Stimulated activated effector memory CD8-positive, alpha-beta T cell treated with anti-CD3 and anti-CD28 coated beads, Interleukin-12 subunit alpha, Interleukin-12 subunit beta, amount 100 ng/mL, for 72 hours (primary cell): ENCODE measurements around the gene ACAD10.
"Not testable (repeated sequence)": the region's sequence is repeated elsewhere in the genome, so short reads cannot be mapped to it uniquely, and the experiment has no call there.

ENCODE experiments used
- ATAC-seq: fragments of 150-1000 bp; cut with Tn5 transposase; 2 replicates; pipeline ENCODE4 v1.10.0; 2021
- DNase-seq, 2 donors: peaks; one replicate each; pipeline ENCODE4 v3.0.0; 2021 to 2022; ENCODE audit warnings: low spot score in 2 of 2
- H3K27ac Mint-ChIP-seq: one replicate; pipeline ENCODE4 v1.8.0; 2022; ENCODE audit warnings: mild to moderate bottlenecking, mixed read lengths
- H3K36me3 Mint-ChIP-seq: one replicate; pipeline ENCODE4 v1.8.0; 2022; ENCODE audit warnings: mild to moderate bottlenecking, mixed read lengths
- H3K4me1 Mint-ChIP-seq: one replicate; pipeline ENCODE4 v1.8.0; 2022; ENCODE audit warnings: mixed read lengths
- H3K4me3 Mint-ChIP-seq: one replicate; pipeline ENCODE4 v1.8.0; 2022; ENCODE audit warnings: mild to moderate bottlenecking, mixed read lengths
- H3K9me3 Mint-ChIP-seq: one replicate; pipeline ENCODE4 v1.8.0; 2022; ENCODE audit warnings: mixed read lengths

Gene ACAD10

DNA sequence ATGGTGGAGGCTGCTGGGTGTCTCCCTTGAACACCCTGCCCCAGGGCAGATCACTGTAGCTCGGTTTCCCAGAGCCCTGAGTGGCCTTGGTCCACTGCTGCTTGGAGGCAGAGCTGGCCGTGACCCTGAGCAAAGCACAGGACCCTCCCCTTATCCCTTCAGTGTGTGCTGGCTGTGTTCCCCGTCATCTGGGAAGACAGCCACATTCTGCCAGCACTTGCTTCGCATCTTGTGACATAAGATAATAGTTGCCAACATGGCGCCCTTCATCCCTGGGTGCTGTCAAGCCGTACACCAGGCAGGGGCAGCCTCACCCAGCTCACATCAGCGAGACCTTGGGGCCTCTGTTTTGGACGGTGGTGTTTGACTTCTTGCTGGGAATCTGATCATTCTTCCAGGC is 68.8 kb downstream of the ACAD10 start:
- peaks cover 28% of the 10 kb centered on the region for H3K36me3 Mint-ChIP-seq
- H3K27ac Mint-ChIP-seq, result no peak overlapping the region

DNA sequence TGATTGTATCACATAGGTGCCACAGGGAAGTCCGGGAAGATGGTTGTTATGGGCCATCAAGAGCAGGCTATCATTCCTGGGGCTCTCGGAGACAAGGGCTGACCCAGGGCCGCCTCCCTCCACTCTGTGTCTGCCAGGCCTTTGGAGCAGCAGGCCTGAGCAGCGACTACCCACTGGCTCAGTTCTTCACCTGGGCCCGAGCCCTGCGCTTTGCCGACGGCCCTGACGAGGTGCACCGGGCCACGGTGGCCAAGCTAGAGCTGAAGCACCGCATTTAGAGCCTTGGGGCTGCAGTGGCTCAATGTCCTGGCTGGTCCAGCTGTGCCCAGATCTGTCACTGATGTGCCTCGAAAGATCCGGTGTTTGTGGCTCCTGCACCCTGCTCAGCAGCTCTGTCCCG is 70.3 kb downstream of the ACAD10 start:
- no peaks in the 10 kb centered on the region for H3K9me3 Mint-ChIP-seq
- peaks cover 16% of the 10 kb centered on the region for H3K36me3 Mint-ChIP-seq
- no peak for DNase-seq
- H3K27ac Mint-ChIP-seq, result no peak overlapping the region
- H3K4me3 Mint-ChIP-seq, result no peak overlapping the region
- H3K4me1 Mint-ChIP-seq, result peaks cover 12% of the 10 kb centered on the region
- no peak for ATAC-seq

More for the DNA sequence above, 68.8 kb downstream of the ACAD10 start:
- DNase-seq, result no peak
- Mint-ChIP-seq H3K9me3 (no peaks in the 10 kb centered on the region), H3K4me3 (no peak overlapping the region), H3K4me1 (peaks cover 12% of the 10 kb centered on the region)
- no peak for ATAC-seq

DNA sequence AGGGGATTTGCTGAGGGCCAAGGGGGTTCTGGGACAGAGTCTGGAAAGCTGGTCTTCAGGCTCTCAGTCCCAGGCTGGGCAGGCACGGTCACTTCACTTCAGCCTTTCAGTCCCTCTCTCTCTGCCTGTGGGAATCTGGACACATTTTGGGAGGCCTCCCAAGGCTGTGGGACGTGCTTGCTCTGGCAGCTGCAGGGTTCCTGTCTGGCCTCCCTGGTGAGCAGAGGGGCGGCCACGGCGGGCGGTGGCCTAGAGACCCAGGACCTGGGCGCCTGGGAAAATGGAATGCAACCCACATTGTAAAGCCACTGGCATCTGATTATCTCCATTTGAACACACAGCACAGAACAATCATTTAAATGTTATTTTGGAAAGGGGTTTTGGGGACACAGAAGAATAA is 70.8 kb downstream of the ACAD10 start:
- ATAC-seq (no peak), DNase-seq (no peak)
- H3K4me3 Mint-ChIP-seq, result no peak overlapping the region
- no peaks in the 10 kb centered on the region for H3K9me3 Mint-ChIP-seq
- H3K4me1 Mint-ChIP-seq, result peaks cover 12% of the 10 kb centered on the region
- no peak overlapping the region for H3K27ac Mint-ChIP-seq
- H3K36me3 Mint-ChIP-seq, result peaks cover 16% of the 10 kb centered on the region

DNA sequence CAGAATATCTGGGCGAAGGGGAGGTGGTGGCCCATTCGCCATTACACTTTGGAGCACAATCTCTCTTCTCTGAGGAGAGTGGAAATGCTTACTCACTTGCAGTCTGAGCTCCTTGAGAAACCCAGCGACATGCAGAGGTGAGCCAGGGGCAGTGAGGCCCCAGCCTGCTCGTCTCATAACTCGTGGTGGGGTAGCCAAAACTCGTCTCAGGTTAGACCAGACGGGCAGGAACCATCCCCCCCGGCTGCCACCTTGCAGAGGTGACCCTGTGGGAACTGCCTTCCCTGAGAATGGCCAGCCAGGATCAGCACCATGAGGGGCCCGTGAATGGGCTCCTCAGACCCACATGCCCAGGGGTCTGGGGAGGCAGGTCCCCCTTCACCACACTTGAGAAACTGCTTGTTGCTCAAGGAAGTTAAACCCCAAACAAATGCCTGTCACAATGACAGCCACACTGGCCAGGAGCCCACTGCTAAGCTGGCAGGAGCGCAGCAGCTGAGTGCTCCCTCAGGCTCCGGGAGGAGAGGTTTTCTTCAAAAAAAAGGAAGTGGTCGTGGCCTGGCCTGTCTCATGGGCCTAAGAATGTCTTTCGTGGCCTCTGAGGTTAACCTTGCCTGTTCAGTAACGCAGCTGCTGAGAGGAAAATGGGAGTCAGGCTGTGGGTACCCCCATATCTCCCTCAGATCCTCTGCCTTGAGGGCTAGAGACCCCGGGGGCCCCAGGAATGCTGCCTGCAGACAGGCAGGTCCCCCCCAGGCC is 71.7 kb downstream of the ACAD10 start:
- H3K27ac Mint-ChIP-seq, result peak overlapping the region; percentile 29
- no peak overlapping the region for H3K4me3 Mint-ChIP-seq
- H3K36me3 Mint-ChIP-seq, result peaks cover 16% of the 10 kb centered on the region
- H3K4me1 Mint-ChIP-seq, result peaks cover 12% of the 10 kb centered on the region
- no peak for DNase-seq
- H3K9me3 Mint-ChIP-seq, result no peaks in the 10 kb centered on the region
- ATAC-seq, result peak; percentile 37

DNA sequence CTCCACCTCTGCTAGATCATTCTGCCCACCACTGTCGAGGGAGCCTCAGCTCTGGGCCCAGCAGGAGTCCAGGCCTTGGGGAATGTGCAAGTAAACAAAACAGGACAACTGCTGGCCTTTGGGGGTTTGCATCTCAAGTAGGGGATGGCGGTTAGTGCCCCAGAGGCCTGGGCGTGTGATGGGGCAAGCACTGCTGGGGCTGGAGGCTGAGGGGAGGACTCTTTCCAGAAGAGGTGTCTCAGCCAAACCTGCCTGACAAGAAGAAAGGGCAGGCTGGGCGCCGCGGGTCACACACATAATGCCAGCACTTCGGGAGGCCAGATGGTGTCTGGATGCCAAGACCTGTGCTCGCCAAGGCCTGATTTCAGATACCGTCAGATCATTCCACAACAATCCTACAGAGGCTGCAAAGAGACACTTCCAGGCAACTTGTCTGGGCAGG is 72.3 kb downstream of the ACAD10 start:
- Mint-ChIP-seq H3K4me3 (no peak overlapping the region), H3K9me3 (no peaks in the 10 kb centered on the region), H3K4me1 (peaks cover 12% of the 10 kb centered on the region), H3K27ac (peak overlapping the region; percentile 29), H3K36me3 (peaks cover 10% of the 10 kb centered on the region)
- ATAC-seq (no peak), DNase-seq (no peak)

DNA sequence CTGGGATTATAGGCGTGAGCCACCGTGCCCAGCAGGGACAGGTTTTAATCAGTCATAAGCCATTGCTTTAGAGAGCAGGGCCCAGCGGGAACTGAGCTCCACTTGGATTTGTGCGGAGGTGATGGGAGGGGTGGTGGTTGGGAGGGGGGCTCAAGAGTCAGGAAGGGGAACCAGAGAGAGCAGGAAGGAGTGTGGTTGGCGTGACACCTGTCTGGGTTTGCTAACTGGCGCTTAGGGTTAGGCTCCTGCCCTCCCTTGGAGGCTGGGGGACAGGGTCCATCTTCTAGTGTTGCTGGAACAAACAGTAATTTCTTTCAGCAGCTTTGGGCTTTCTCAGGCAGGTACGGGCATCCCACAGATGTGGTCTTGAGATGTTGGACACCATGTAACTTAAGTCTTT is 73.4 kb downstream of the ACAD10 start:
- peaks cover 12% of the 10 kb centered on the region for H3K4me1 Mint-ChIP-seq

DNA sequence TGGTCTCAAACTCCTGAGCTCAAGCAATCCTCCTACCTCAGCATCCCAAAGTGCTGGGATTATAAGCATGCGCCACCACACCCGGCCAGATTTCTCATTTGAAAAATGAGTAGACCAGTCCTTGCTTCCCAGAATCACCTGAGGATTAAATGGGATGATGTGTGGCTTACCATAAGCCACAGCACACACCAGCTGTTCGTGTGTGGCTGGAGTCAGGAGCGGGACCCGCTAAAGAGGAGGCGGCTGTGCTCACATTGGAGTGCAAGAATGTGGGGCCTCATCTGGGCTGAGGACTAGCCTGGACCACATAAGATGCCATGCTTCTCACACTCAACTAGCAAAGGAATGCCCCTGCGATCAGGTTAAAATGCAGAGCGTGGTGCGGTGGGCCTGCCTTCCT is 74.1 kb downstream of the ACAD10 start:
- Mint-ChIP-seq H3K4me3 (no peak overlapping the region), H3K9me3 (no peaks in the 10 kb centered on the region), H3K27ac (no peak overlapping the region), H3K4me1 (peaks cover 12% of the 10 kb centered on the region), H3K36me3 (peaks cover 5% of the 10 kb centered on the region)
- no peak for ATAC-seq
- DNase-seq, result no peak

More for the DNA sequence above, 73.4 kb downstream of the ACAD10 start:
- no peak overlapping the region for H3K4me3 Mint-ChIP-seq
- H3K9me3 Mint-ChIP-seq, result no peaks in the 10 kb centered on the region
- peaks cover 5% of the 10 kb centered on the region for H3K36me3 Mint-ChIP-seq
- ATAC-seq, result no peak
- H3K27ac Mint-ChIP-seq, result no peak overlapping the region
- no peak for DNase-seq

DNA sequence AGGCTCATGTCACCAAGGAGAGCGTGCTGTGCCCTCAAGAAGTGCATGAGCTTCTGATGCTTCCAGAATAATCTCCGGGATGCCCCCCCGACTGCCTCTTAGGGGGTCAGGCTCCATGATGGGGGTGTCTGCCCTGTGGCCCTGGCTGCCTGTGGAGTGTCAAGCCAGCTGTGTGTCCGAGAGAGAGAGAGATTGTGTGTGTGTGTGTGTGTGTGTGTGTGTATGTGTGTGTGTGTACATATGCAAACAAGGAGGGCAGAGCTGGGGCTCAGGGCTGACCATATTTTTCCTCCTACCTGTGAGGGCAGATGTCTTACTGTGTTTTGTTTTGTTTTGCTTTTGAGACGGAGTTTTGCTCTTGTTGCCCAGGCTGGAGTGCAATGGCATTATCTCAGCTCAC is 75.2 kb downstream of the ACAD10 start:
- peaks cover 13% of the 10 kb centered on the region for H3K4me1 Mint-ChIP-seq
- H3K36me3 Mint-ChIP-seq, result peaks cover 5% of the 10 kb centered on the region
- no peak overlapping the region for H3K27ac Mint-ChIP-seq
- H3K9me3 Mint-ChIP-seq, result no peaks in the 10 kb centered on the region
- ATAC-seq (no peak), DNase-seq (no peak)
- H3K4me3 Mint-ChIP-seq, result no peak overlapping the region

DNA sequence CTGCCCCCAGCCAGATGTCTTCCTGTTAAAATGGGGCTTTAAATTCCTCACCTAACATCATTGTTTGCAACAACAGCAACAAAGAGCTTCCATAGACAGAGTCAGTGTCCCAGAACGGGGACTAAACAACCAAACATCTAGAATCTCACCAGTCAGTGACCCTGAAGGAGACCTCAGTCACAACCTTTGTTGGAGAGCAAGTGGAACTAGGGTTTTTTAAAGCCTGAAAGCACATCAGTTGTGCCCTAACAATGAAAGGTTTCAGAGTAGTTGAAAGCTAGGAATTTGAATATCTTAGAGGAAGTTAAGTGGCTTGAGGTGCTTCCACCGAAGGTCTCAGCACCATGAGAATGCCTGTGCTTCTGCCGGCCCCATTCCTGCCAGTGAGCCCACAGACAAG is 75.9 kb downstream of the ACAD10 start:
- Mint-ChIP-seq H3K4me3 (no peak overlapping the region), H3K9me3 (no peaks in the 10 kb centered on the region), H3K27ac (no peak overlapping the region), H3K4me1 (peaks cover 19% of the 10 kb centered on the region), H3K36me3 (peaks cover 5% of the 10 kb centered on the region)
- DNase-seq (no peak), ATAC-seq (no peak)

DNA sequence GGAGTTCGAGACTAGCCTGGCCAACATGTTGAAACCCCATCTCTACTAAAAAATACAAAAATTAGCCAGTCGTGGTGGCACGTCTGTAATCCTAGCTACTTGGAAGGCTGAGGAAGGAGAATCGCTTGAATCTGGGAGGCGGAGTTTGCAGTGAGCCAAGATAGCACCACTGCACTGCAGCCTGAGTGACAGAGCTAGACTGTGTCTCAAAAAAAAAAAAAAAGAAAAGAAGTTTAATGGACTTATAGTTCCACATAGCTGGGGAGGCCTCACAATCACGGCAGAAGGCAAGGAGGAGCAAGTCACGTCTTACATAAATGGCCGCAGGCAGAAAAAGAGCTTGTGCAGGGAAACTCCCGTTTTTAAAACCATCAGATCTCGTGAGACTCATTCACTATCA is 77.7 kb downstream of the ACAD10 start:
- not testable (repeated sequence) for DNase-seq, H3K36me3 Mint-ChIP-seq, H3K9me3 Mint-ChIP-seq, H3K27ac Mint-ChIP-seq, H3K4me3 Mint-ChIP-seq, ATAC-seq
- H3K4me1 Mint-ChIP-seq, result peaks cover 17% of the 10 kb centered on the region

DNA sequence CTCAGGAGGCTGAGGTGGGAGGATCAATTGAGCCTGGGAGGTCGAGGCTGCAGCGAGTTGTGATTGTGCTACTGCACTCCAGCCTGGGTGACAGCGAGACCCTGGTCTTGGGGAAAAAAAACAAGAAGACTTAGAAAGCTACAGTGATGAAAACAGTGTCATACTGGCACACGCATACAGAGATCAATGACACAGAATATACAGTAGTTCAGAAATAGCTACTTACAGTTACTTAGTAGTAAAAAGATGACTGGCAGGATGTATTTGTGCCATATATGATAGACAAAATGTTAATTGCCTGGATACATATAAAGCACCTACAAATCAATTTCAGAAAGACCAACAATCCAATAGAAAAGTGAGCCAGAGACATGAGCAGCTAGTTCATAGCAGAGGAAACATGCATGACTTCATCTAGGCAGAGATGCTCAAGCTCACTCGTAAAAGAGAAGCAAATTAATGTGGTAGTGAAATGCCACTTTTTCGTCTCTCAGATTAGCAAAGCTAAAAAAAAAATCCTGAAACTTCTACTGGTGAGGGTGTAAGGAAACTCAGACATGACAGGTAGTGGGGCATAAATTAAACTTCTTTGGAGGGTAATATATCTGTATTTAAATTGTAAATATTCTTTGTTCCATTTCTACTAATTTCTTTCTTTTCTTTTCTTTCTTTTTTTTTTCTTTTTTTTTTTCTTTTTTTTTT is 78.4 kb downstream of the ACAD10 start:
- no peaks in the 10 kb centered on the region for H3K36me3 Mint-ChIP-seq
- no peak for DNase-seq
- peak; percentile 67 for ATAC-seq
- H3K27ac Mint-ChIP-seq, result no peak overlapping the region
- peaks cover 17% of the 10 kb centered on the region for H3K4me1 Mint-ChIP-seq
- no peak overlapping the region for H3K4me3 Mint-ChIP-seq
- no peaks in the 10 kb centered on the region for H3K9me3 Mint-ChIP-seq

DNA sequence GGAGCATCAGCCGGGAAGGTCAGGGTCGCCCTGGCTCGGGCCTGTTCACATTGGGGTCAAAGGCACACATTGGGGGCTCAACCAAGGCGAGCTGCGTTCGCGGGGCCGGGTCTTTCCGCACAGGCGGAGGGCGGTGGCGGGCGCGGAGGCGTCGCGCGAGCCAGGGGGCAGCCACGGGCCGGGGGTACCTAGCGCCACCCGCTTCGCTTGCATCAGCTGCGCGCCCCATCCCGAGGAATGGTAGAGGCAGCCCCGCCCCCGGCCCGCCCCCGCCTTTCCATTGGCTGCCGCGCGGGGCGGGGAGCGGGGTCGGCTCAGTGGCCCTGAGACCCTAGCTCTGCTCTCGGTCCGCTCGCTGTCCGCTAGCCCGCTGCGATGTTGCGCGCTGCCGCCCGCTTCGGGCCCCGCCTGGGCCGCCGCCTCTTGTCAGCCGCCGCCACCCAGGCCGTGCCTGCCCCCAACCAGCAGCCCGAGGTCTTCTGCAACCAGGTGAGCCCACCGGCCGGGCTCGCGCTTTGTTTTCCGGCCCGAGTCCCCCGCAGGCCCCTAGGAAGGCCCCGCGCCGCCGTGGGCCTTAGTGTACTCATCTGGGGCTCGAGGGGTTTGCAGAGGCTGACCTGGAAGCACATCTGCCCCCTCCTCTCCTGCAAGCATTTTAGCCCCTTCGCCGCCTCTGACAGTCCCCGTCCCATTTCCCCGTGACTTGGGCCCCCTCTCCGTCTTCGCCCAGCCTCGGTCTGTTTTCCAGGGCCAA is 80.9 kb downstream of the ACAD10 start, which contains the start of gene ALDH2:
Gene ALDH2, plus strand, starts transcription at position 326 of the 754 bp plus-strand sequence. Its CDS starts 50 bp downstream, at position 376.
- Mint-ChIP-seq H3K4me1 (peaks cover 17% of the 10 kb centered on the region), H3K27ac (no peak within 1 kb of the TSS), H3K4me3 (peak within 1 kb of the TSS; percentile 72), H3K36me3 (no peaks in the 10 kb centered on the region), H3K9me3 (no peaks in the 10 kb centered on the region)
- peak in 1 of 2 donors; percentile 58 for DNase-seq
- peak; percentile 57 for ATAC-seq

DNA sequence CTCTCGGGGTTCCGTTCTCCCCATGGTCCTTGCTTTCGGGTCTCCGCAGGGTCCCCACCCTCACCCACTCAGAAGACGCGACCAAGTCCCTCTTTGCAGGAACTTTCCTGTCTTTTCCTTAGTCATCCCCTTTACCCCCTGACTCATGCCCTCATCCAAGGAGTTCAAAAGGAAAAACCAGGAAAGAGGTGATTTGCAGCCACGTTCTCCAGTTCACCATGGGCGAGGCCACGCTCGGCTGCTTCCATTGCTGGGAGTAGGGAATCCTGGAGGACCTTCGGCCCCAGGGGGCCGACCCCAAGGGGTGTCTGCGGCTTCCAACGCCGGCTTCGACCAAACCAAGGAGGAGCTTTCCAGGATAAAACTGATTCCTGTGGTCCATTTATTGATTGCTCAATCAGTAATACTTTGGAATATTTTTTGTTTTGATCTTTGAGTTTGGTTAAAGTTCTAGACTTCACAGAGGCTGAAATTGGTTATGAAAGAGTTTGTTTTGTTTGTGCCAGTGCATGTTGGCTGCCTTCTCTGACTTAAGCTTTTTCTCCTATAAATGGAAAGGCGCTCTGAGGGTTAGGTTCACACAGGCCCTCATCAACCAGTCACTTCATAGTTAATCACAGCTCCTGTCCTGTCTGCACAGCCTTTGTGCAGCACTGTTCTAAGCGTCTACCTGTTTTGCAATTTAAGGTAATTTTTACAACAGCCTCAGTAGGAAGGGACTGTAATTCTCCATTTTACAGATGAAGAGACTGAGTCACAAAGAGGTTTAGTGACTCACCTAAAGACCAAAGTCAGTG is 81.7 kb downstream of the ACAD10 start:
- Mint-ChIP-seq H3K36me3 (no peaks in the 10 kb centered on the region), H3K4me3 (peak overlapping the region; percentile 72), H3K9me3 (no peaks in the 10 kb centered on the region), H3K4me1 (peaks cover 17% of the 10 kb centered on the region), H3K27ac (no peak overlapping the region)
- ATAC-seq (no peak), DNase-seq (no peak)

DNA sequence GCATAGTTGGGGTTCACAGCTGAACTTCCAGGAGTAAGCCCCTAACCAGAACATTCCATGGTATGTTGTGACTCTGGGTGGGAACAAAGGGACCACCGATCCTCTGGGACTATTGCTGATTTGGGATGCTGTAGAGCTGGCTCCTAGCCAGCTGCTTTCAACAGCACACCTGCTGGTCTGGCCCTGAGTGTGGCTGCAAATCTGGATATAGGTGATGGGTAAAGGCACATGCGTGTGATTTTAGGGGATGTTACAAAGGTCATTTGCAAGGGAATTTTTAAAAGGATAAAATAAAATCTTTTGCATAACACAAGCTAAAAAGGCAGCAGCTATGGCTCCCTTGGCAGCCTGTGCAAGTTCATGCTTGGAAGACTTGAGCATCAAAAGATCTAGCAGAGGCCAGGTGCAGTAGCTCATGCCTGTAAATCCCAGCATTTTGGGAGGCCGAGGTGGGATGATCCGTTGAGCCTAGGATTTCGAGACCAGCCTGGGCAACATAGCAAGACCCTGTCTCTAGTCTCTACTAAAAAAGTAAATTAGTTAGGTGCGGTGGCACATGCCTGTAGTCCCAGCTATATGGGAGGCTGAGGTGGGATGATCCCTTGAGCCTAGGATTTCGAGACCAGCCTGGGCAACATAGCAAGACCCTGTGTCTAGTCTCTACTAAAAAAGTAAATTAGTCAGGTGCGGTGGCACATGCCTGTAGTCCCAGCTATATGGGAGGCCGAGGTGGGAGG is 82.5 kb downstream of the ACAD10 start:
- H3K9me3 Mint-ChIP-seq, result no peaks in the 10 kb centered on the region
- H3K27ac Mint-ChIP-seq, result no peak overlapping the region
- DNase-seq (no peak), ATAC-seq (no peak)
- H3K36me3 Mint-ChIP-seq, result no peaks in the 10 kb centered on the region
- peak overlapping the region; percentile 72 for H3K4me3 Mint-ChIP-seq
- peaks cover 17% of the 10 kb centered on the region for H3K4me1 Mint-ChIP-seq
